Panc1 (cell line): ENCODE measurements around the gene ICAM2.

Experiments
- POLR2AphosphoS5 ChIP-seq: IDR thresholded peaks from 2 replicates; pipeline ENCODE4 v1.6.1; 2012; ENCODE audit warnings: mild to moderate bottlenecking, low read depth, low read length, moderate library complexity
- TCF7L2 ChIP-seq: IDR thresholded peaks from 2 replicates; pipeline ENCODE4 v1.6.1; 2011; ENCODE audit warnings: mild to moderate bottlenecking, low read depth, low read length, inconsistent platforms
- TF ChIP-seq, protein P1 (sequence below): fragments of 450-650 bp; IDR thresholded peaks from 2 replicates; pipeline ENCODE4 v1.5.1; 2017; ENCODE audit warnings: mild to moderate bottlenecking
- TF ChIP-seq, protein P2 (sequence below), 2 experiments: IDR thresholded peaks; 2 replicates each; pipeline ENCODE4 v1.6.1; 2011 to 2012; ENCODE audit warnings: low read depth in 2 of 2, control low read depth in 1 of 2, low read length in 1 of 2, mild to moderate bottlenecking in 1 of 2, moderate library complexity in 1 of 2; ENCODE audit not compliant: insufficient read depth in 1 of 2

DNA sequence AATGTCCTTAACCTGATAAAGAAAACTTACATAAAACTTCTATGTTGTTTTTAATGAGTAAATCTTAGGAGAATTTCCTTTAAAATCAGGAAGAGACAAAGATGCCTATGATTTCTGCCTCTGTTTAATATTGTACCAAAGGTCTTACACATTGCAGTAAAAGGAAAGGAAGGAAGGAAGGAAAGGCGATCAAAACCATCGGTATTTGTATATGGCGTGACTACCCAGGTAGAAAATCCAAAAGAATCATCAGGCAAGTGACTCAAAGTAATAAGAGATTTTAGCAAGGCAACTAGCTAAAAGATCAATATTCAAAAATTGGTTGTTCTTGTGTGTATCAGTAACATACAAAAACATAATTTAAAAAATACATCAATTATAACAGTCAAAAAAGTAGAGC is 3.5 kb downstream of the ICAM2 start:
- TF ChIP-seq, protein P1, sequence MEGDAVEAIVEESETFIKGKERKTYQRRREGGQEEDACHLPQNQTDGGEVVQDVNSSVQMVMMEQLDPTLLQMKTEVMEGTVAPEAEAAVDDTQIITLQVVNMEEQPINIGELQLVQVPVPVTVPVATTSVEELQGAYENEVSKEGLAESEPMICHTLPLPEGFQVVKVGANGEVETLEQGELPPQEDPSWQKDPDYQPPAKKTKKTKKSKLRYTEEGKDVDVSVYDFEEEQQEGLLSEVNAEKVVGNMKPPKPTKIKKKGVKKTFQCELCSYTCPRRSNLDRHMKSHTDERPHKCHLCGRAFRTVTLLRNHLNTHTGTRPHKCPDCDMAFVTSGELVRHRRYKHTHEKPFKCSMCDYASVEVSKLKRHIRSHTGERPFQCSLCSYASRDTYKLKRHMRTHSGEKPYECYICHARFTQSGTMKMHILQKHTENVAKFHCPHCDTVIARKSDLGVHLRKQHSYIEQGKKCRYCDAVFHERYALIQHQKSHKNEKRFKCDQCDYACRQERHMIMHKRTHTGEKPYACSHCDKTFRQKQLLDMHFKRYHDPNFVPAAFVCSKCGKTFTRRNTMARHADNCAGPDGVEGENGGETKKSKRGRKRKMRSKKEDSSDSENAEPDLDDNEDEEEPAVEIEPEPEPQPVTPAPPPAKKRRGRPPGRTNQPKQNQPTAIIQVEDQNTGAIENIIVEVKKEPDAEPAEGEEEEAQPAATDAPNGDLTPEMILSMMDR = no peak
- no peak for TF ChIP-seq TCF7L2
- no peak for TF ChIP-seq POLR2AphosphoS5
- TF ChIP-seq, protein P2, sequence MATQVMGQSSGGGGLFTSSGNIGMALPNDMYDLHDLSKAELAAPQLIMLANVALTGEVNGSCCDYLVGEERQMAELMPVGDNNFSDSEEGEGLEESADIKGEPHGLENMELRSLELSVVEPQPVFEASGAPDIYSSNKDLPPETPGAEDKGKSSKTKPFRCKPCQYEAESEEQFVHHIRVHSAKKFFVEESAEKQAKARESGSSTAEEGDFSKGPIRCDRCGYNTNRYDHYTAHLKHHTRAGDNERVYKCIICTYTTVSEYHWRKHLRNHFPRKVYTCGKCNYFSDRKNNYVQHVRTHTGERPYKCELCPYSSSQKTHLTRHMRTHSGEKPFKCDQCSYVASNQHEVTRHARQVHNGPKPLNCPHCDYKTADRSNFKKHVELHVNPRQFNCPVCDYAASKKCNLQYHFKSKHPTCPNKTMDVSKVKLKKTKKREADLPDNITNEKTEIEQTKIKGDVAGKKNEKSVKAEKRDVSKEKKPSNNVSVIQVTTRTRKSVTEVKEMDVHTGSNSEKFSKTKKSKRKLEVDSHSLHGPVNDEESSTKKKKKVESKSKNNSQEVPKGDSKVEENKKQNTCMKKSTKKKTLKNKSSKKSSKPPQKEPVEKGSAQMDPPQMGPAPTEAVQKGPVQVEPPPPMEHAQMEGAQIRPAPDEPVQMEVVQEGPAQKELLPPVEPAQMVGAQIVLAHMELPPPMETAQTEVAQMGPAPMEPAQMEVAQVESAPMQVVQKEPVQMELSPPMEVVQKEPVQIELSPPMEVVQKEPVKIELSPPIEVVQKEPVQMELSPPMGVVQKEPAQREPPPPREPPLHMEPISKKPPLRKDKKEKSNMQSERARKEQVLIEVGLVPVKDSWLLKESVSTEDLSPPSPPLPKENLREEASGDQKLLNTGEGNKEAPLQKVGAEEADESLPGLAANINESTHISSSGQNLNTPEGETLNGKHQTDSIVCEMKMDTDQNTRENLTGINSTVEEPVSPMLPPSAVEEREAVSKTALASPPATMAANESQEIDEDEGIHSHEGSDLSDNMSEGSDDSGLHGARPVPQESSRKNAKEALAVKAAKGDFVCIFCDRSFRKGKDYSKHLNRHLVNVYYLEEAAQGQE (IDR thresholded peaks at IDR 0.05; ENCODE audit: insufficient read depth in 1 of 2, low read depth in 2 of 2, low read length in 1 of 2) = no peak
